Endothelial cell of hepatic sinusoid (primary cell): ENCODE results near the gene LMX1B.

Experiments used
- in situ Hi-C: cut with HindIII; loops from 2 replicates; pipeline ENCODE4 v1.10.0; 2017; ENCODE audit warnings: low sequenced_read_pairs

The LMX1B gene

DNA sequence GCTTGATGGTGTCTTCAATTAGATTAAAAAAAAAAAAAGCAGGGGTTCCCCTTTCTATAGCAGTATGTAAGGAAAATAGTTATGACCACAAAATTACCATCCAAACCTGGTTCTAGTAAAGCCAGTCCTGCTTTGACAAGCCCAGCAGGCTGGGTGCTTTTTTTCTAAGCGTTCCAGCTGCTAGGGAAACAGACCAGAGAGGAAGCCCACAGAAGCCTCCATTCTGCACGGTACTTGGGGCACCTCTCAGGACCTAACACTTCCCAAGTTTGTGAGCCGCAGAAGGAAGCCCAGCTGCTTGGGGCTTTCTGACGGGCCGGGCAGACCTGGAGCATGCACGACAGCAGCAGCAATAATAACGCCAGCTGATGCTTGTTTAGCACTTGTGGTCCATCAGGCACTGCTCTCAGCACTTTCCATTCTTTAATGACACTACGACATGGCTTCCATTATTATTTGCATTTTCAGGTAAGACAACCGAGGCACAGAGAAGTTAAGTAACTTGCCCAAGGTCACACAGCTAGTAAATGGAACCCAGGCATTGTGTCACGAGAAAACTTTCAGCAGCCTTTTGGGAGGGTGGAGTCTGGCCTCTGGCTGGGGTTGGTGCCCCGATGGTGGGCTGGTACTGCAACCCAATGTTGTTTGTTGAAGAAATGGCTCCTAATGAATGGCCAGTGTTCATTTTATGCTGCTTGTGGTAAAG lies 15.4 kb downstream of the LMX1B start:
- in situ Hi-C loops, result no loop called here

GRCh38 chr9:126630458-126631237 lies 16.9 kb downstream of the LMX1B start:
- in situ Hi-C loops, result no loop called here

- in situ Hi-C loops, result no loop called here
Observed at GRCh38 chr9:126631254-126631653, 17.5 kb downstream of the LMX1B start.

- in situ Hi-C loops, result no loop called here
Observed at GRCh38 chr9:126633881-126634558, 20.3 kb downstream of the LMX1B start.

DNA sequence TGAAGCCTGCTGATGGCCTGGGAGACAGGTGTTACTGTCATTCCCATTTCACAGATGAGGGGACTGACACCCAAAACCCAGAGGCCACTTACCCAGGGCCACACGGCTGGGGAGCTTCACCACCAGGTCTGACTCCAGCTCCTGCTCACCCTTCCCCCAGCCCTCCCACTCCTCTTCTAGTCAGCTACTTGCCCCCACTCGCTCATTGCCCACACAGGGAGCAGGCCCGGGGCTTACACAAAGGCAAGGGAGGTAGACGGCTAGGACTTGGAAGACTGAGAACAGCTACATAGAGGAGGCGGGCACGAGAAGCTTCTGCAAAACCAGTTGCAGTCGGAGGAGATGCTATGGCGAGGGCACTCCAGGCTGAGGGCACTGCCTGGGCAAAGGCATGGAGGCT lies 21.3 kb downstream of the LMX1B start:
- in situ Hi-C loops, result no loop called here

GRCh38 chr9:126635661-126636439 lies 22.1 kb downstream of the LMX1B start:
- in situ Hi-C loops, result no loop called here

- in situ Hi-C loops, result no loop called here
Observed at GRCh38 chr9:126636983-126637798, 23.5 kb downstream of the LMX1B start.

DNA sequence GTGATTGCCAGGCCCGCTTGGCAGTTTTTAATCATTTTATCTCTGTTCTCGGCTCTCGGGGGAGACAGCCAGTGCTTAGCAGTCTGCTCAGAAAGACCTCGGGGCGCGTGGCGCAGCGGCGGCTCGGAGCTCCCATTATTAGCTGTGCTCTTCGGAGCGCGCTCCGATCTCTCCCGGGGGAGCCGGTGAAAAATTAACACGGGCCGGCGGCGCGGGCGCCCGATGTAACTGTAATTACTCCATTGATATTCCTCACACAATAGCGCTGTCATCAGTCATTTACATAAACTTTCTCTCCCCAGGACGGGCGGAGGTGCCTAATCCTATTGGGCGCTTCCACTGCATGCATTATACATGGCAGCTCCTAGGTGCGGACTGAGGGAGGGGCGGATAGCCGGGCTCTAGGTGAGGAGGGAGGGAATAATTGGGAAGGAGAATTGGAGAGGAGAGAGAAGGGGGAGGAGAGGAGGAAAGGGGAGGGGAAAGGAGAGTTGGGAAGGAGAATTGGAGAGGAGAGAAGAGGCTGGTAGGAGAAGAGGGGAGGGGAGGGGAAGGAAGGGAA lies 24.9 kb downstream of the LMX1B start:
- in situ Hi-C loops, result no loop called here

- in situ Hi-C loops, result no loop called here
Observed at GRCh38 chr9:126639318-126640000, 25.7 kb downstream of the LMX1B start.

GRCh38 chr9:126641118-126641851 lies 27.6 kb downstream of the LMX1B start:
- in situ Hi-C loops, result no loop called here

DNA sequence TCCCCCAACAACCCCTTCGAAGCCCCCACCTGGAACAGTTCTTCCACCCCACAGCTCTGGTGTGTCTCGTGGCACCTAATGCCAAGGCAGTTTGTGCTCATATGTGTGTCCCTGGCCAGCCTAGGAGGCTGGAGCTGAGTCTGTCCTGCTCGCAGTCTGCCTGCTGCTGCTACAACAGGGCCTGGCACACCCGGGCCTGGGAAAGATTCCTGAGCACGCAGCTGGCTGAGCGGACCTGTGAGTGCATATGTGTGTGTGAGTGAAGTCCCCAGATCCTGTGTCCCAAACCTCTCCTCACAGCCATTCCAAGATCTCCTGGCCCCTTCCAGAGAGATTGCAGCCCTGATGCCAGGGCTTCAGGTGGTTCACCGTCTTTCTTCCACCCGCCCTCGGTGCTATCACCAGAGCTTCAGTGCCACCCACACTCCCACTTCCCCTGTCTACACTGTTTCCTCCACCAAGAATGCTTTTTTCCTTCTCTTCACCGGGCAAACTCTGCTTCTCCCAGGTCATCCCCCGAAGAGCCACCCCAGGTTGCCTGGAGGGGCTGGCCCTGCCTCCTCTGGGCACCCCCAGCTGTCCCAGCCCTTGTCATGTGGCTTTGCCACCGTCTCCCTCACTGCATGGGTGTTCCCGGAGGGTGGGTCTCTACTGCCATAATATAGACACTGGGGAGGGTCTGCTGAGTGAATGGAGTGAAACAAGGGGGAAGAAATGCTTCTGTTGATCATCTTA lies 28.4 kb downstream of the LMX1B start:
- in situ Hi-C loops, result no loop called here

- in situ Hi-C loops, result no loop called here
Observed at GRCh38 chr9:126642839-126643238, 29.1 kb downstream of the LMX1B start.

GRCh38 chr9:126643945-126644527 lies 30.3 kb downstream of the LMX1B start:
- in situ Hi-C loops, result no loop called here

DNA sequence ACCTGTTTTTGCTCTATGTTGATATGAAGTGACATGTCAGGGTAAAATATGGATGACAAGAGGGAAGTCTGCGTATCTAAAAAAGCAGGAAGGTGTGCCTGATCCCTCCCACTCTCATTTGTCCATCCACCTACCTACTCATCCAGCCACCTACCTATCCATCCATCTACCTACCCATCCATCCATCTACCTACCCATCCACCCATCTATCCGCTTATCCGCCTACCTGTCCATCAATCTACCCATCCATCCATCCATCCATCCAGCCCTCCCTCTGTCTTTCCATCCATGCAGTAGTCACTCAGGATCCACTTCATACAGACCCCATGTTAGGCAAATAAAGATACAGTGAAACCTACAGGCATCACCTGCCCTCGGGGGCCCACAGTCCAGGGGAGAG lies 32.4 kb downstream of the LMX1B start:
- in situ Hi-C loops, result no loop called here

- in situ Hi-C loops, result no loop called here
Observed at GRCh38 chr9:126647585-126648411, 34.1 kb downstream of the LMX1B start.

- in situ Hi-C loops, result no loop called here
Observed at GRCh38 chr9:126649477-126649876, 35.7 kb downstream of the LMX1B start.
